Vagina (tissue), 2 donors: ENCODE results near the gene AHI1.

Experiments used
- POLR2A ChIP-seq, 2 donors: fragments of 450-650 bp; IDR thresholded peaks; one replicate each; pipeline ENCODE4 v1.6.1; 2017; ENCODE audit warnings: antibody characterized with exemption in 2 of 2, mild to moderate bottlenecking in 2 of 2, moderate library complexity in 2 of 2
- TF ChIP-seq, protein P1 (sequence below), 3 experiments: fragments of 450-650 bp in 2 of 3; fragments of 200-600 bp in 1 of 3; sonication (generic) in 1 of 3; IDR thresholded peaks; one replicate each; pipeline ENCODE4 v1.5.1; 2017 to 2019; ENCODE audit warnings: antibody characterized with exemption in 3 of 3, mild to moderate bottlenecking in 2 of 3, moderate library complexity in 2 of 3

DNA sequence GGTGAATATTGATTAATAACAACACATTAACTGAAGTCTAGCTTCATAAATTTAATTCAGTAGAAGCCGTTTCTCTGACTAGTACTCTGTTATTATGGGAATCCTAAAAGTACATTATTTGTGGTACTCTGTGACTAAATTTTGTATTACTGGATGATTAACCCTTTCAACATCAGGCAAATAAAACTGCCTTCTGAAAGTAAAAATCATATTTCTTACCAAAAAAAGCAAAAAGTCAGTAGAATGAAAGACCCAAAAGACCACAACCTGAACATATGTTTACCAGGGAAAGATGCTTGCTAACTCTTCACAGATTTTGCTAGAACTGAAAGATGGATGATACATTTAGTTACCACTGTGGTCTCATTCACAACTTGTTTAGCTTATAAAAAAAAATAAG lies 73.2 kb downstream of the AHI1 start:
- TF ChIP-seq, protein P1, sequence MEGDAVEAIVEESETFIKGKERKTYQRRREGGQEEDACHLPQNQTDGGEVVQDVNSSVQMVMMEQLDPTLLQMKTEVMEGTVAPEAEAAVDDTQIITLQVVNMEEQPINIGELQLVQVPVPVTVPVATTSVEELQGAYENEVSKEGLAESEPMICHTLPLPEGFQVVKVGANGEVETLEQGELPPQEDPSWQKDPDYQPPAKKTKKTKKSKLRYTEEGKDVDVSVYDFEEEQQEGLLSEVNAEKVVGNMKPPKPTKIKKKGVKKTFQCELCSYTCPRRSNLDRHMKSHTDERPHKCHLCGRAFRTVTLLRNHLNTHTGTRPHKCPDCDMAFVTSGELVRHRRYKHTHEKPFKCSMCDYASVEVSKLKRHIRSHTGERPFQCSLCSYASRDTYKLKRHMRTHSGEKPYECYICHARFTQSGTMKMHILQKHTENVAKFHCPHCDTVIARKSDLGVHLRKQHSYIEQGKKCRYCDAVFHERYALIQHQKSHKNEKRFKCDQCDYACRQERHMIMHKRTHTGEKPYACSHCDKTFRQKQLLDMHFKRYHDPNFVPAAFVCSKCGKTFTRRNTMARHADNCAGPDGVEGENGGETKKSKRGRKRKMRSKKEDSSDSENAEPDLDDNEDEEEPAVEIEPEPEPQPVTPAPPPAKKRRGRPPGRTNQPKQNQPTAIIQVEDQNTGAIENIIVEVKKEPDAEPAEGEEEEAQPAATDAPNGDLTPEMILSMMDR (IDR thresholded peaks at IDR 0.05), result no peak
- TF ChIP-seq POLR2A (IDR thresholded peaks at IDR 0.05), result no peak
